GM18517 (cell line): Measurements from ENCODE around the gene FJX1.

Source experiments
- ATAC-seq: cut with Tn5 transposase; IDR thresholded peaks from one replicate; pipeline ENCODE4 v1.9.1; 2021; ENCODE audit warnings: mild to moderate bottlenecking, moderate library complexity; ENCODE audit not compliant: unreplicated experiment

FJX1 gene

DNA sequence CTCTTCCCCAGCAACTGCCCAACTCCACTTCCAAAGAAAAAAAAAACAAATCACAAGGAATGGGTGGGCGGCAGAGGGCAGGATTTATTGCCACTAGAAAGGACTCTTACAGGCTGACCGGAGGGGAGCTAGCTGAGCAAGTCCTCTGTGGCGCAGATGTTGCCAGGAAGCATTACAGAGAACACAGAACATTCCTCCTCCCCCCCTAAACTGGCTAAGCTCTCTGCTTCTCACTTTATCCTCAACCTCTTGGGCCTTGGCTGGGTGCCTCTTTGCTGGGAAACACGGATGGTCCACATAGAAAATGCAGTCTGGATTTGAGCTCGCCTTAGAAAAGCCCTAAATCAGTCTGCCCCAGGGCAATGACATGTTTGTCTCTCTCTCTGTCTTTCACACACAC lies 12.6 kb upstream of the FJX1 start:
- ATAC-seq = no peak

GRCh38 chr11:35606206-35606605 lies 12.1 kb upstream of the FJX1 start:
- no peak for ATAC-seq

- no peak for ATAC-seq
These were observed 9.8 kb upstream of the FJX1 start for GRCh38 chr11:35608502-35608901.

GRCh38 chr11:35609656-35610055 lies 8.6 kb upstream of the FJX1 start:
- ATAC-seq = no peak

- ATAC-seq = no peak
These were observed 7.6 kb upstream of the FJX1 start for GRCh38 chr11:35610631-35611030.

GRCh38 chr11:35611741-35612140 lies 6.5 kb upstream of the FJX1 start:
- ATAC-seq = no peak

GRCh38 chr11:35614939-35615569 lies 3.2 kb upstream of the FJX1 start:
- no peak for ATAC-seq

- ATAC-seq = peak; percentile 40
These were observed 2.0 kb upstream of the FJX1 start for GRCh38 chr11:35615921-35616900.

DNA sequence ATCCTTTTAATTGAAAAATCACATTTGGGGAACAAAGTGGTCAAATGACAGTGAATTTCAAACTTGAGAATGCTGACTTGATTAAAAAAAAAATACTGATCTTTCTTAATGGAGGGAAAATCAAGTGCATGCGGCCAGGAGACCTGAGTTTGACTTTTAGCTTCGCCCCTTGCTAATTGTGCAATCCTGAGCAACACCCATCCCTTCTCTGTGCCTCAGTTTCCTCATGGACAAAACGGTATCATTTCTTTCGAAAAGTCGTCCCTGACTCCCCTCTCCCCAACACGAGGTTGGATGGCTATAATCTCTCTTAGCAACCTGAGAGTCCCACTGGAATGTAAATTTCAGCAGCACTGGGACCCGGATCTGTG lies 959 bp upstream of the FJX1 start:
- no peak for ATAC-seq

- ATAC-seq = peak; percentile 48
These were observed 346 bp downstream of the FJX1 start for GRCh38 chr11:35618497-35619115.

DNA sequence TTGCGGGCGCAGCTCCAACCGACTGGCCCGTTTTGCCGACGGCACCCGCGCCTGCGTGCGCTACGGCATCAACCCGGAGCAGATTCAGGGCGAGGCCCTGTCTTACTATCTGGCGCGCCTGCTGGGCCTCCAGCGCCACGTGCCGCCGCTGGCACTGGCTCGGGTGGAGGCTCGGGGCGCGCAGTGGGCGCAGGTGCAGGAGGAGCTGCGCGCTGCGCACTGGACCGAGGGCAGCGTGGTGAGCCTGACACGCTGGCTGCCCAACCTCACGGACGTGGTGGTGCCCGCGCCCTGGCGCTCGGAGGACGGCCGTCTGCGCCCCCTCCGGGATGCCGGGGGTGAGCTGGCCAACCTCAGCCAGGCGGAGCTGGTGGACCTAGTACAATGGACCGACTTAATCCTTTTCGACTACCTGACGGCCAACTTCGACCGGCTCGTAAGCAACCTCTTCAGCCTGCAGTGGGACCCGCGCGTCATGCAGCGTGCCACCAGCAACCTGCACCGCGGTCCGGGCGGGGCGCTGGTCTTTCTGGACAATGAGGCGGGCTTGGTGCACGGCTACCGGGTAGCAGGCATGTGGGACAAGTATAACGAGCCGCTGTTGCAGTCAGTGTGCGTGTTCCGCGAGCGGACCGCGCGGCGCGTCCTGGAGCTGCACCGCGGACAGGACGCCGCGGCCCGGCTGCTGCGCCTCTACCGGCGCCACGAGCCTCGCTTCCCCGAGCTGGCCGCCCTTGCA lies 1.0 kb downstream of the FJX1 start:
- peak; percentile 46 for ATAC-seq

GRCh38 chr11:35619855-35620640 lies 1.8 kb downstream of the FJX1 start:
- ATAC-seq = no peak

- no peak for ATAC-seq
These were observed 2.5 kb downstream of the FJX1 start for GRCh38 chr11:35620795-35621194.

DNA sequence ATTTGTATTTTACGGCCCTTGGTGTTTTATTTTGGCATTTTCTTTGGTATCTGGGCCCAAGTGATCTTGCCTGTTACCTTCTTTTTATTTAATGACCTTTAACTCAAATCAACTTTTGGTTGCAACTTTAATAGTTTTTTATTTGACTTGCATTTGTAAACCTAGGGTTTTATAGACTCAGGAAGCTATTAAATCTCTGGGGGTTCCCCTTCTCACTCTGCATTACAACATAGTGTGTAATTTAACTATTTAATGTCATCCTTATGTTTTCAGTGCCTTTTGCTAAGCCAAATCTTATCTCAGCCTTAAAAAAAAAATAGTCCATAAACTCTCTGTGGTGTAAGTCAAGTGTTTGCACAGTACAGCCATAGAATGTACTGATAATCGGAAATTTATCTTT lies 3.4 kb downstream of the FJX1 start:
- ATAC-seq = no peak

DNA sequence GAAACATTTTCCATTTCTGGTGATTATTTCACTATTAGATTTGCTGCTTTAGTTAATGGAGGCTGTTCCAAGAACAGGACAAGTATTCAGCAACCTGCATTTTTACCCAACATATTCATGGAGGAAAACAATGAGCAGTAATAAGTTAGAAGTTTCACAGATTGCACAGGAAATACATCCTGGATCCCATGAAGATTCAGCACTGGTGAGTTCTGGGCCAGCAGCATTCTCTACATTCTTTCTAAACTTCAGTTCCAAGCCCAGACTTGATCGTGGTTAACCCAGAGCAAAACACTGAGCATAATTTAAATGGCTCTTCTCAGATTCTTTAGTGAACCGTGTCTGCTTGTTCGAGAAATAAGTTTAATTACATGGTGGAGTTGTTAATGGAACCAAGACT lies 3.8 kb downstream of the FJX1 start:
- no peak for ATAC-seq

DNA sequence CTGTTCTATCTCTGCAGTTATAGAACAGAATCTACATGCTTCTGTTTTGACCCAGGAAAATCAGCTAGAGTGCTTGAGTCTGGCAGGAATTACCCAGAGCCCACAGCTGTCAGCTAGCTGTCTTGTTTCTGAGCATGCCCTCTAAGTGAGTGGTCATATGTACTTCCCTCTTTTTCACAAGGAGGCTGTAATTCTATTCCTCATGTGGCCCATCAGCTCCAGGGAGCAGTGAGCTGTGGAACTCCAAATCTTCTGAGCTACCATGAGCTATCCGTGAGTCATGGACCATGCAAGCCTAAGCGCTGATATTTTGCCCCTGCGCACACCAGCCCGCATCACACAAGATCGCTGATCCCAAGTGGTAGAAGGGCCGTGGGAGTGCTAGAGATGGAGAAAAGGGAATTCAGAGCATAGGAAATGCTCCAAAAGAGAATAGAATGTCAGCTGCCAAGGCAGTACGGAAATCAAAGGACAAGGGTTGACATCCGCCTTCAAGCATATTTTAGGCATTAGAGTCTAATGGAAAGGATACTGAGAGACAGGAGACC lies 5.4 kb downstream of the FJX1 start:
- ATAC-seq = no peak

GRCh38 chr11:35624316-35624715 lies 6.1 kb downstream of the FJX1 start:
- ATAC-seq = no peak

DNA sequence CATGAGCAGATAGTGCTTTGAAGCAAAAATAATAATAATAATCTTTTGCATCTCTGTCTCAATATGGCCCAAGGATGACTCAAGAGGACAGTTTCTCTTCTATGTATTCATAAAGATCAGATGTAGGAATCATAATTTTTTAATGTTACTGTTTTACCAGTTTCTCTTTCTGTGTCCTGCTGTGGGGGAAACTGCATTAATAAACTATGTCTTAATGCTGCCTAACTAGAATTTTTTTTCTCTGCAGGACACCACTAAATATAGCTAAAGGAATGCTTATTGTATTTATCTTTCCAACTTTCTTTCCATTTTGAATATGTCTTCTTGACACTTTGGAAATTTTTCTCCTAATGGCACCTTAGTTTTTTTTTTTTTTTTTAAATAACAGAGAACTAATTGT lies 6.5 kb downstream of the FJX1 start:
- ATAC-seq = no peak

DNA sequence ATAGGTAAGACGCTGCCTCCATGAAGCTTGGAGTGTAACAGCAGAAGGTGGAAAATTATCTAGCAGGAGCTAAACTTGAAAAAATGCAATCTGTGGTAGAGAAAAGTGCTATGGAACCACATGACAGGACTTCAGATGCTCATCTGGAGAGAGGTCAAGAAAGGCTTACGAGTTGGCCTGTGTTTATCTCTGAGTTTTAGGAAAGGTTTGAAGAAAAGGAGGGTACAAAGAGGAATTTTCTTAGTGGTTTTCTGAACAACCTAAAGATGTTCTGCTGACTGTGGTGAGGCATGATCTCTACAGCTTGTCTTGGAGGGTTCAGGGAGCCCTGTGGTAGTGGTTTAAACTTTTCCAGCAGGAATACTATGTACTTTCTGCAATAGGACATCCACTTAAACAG lies 8.2 kb downstream of the FJX1 start:
- ATAC-seq = no peak

GRCh38 chr11:35629511-35629910 lies 11.3 kb downstream of the FJX1 start:
- ATAC-seq = no peak
